Peyer's patch (tissue), 4 donors: ENCODE results near the gene COL28A1. TPM values are rescaled to one million over a fixed set of nuclear protein-coding genes. Genes with fewer than 3 reads are reported as not detected.
"Not testable (repeated sequence)": the region's sequence is repeated elsewhere in the genome, so short reads cannot be mapped to it uniquely, and the experiment has no call there.

Experiments
- DNase-seq, 3 donors: peaks; one replicate each; pipeline ENCODE4 v3.0.0-alpha.2; 2017 to 2019
- H3K27ac ChIP-seq, 4 donors: fragments of 200-600 bp; sonication (generic); one replicate each; pipeline ENCODE4 v1.5.1; 2016 to 2019
- H3K27me3 ChIP-seq, 2 donors: fragments of 200-600 bp; sonication (generic); one replicate each; pipeline ENCODE4 v1.5.1; 2019
- H3K36me3 ChIP-seq, 3 donors: fragments of 200-600 bp; sonication (generic); one replicate each; pipeline ENCODE4 v1.5.1; 2016 to 2019
- H3K4me1 ChIP-seq, 4 donors: fragments of 200-600 bp; sonication (generic); one replicate each; pipeline ENCODE4 v1.5.1; 2016 to 2019
- H3K4me3 ChIP-seq, 4 donors: fragments of 200-600 bp; sonication (generic); 1 replicate in 3 of 4; 2 replicates in 1 of 4; pipeline ENCODE4 v1.5.1; 2016 to 2019; ENCODE audit warnings: mild to moderate bottlenecking in 1 of 4
- H3K9me3 ChIP-seq, 4 donors: fragments of 200-600 bp; sonication (generic); one replicate each; pipeline ENCODE4 v1.5.1; 2016 to 2019; ENCODE audit warnings: mild to moderate bottlenecking in 1 of 4
- CTCF ChIP-seq, 6 experiments: fragments of 450-650 bp in 4 of 6; fragments of 200-600 bp in 2 of 6; sonication (generic) in 1 of 6; IDR thresholded peaks; one replicate each; pipeline ENCODE4 v1.5.1; 2017 to 2019; ENCODE audit warnings: antibody characterized with exemption in 6 of 6, mild to moderate bottlenecking in 3 of 6, moderate library complexity in 1 of 6
- POLR2A ChIP-seq, 2 donors: fragments of 450-650 bp; IDR thresholded peaks; one replicate each; pipeline ENCODE4 v1.5.1; 2017; ENCODE audit warnings: antibody characterized with exemption in 2 of 2, mild to moderate bottlenecking in 2 of 2, moderate library complexity in 2 of 2
- total RNA-seq, 4 donors: library from RNA; depleted of rRNA; stranded (reverse); fragments of >200 nt; gene quantifications; one replicate each; pipeline ENCODE4 v1.1.0, GENCODE V29; 2016

The COL28A1 gene
- total RNA-seq, 4 donors from 2014 or later = 1.4 to 5.8 (median 1.9) TPM

- H3K27ac ChIP-seq = no peak overlapping the region
These were observed 139.9 kb downstream of the COL28A1 start for GRCh38 chr7:7395785-7396184.

GRCh38 chr7:7388164-7388563 lies 147.5 kb downstream of the COL28A1 start:
- H3K36me3 ChIP-seq, DNase-seq, H3K27me3 ChIP-seq, H3K4me1 ChIP-seq, H3K27ac ChIP-seq, H3K9me3 ChIP-seq, H3K4me3 ChIP-seq: not testable (repeated sequence)

More at GRCh38 chr7:7395785-7396184, 139.9 kb downstream of the COL28A1 start:
- TF ChIP-seq CTCF (IDR thresholded peaks at IDR 0.05) (no peak), POLR2A (IDR thresholded peaks at IDR 0.05) (no peak)
- no peak for DNase-seq
- no peak overlapping the region for H3K4me3 ChIP-seq
- H3K9me3 ChIP-seq = no peaks in the 10 kb centered on the region
- H3K27me3 ChIP-seq = no peaks in the 10 kb centered on the region
- no peaks in the 10 kb centered on the region for H3K4me1 ChIP-seq
- H3K36me3 ChIP-seq = no peaks in the 10 kb centered on the region

GRCh38 chr7:7385421-7385820 lies 150.3 kb downstream of the COL28A1 start:
- Histone ChIP-seq H3K27ac (no peak overlapping the region), H3K4me3 (no peak overlapping the region), H3K4me1 (no peaks in the 10 kb centered on the region), H3K27me3 (no peaks in the 10 kb centered on the region), H3K36me3 (no peaks in the 10 kb centered on the region), H3K9me3 (peaks cover 0 to 5% (median 0%) of the 10 kb centered on the region in 4 donors)
- TF ChIP-seq CTCF (IDR thresholded peaks at IDR 0.05) = no peak
- no peak for TF ChIP-seq POLR2A (IDR thresholded peaks at IDR 0.05)
- DNase-seq = no peak

GRCh38 chr7:7384228-7384627 lies 151.4 kb downstream of the COL28A1 start:
- Histone ChIP-seq H3K27me3 (no peaks in the 10 kb centered on the region), H3K9me3 (peaks cover 0 to 5% (median 0%) of the 10 kb centered on the region in 4 donors), H3K4me3 (no peak overlapping the region), H3K36me3 (no peaks in the 10 kb centered on the region), H3K27ac (no peak overlapping the region), H3K4me1 (no peaks in the 10 kb centered on the region)
- no peak for TF ChIP-seq POLR2A (IDR thresholded peaks at IDR 0.05)
- no peak for TF ChIP-seq CTCF (IDR thresholded peaks at IDR 0.05)
- no peak for DNase-seq

GRCh38 chr7:7375538-7375937 lies 160.1 kb downstream of the COL28A1 start:
- TF ChIP-seq CTCF (IDR thresholded peaks at IDR 0.05) = no peak
- no peak for TF ChIP-seq POLR2A (IDR thresholded peaks at IDR 0.05)
- H3K27ac ChIP-seq = no peak overlapping the region
- DNase-seq = no peak
- H3K4me1 ChIP-seq = no peaks in the 10 kb centered on the region
- no peaks in the 10 kb centered on the region for H3K27me3 ChIP-seq
- no peaks in the 10 kb centered on the region for H3K9me3 ChIP-seq
- H3K4me3 ChIP-seq = no peak overlapping the region
- no peaks in the 10 kb centered on the region for H3K36me3 ChIP-seq

- H3K9me3 ChIP-seq = no peaks in the 10 kb centered on the region
- H3K27me3 ChIP-seq = no peaks in the 10 kb centered on the region
- no peak overlapping the region for H3K27ac ChIP-seq
- no peak overlapping the region for H3K4me3 ChIP-seq
- H3K4me1 ChIP-seq = no peaks in the 10 kb centered on the region
- no peak for DNase-seq
- TF ChIP-seq POLR2A (IDR thresholded peaks at IDR 0.05) (no peak), CTCF (IDR thresholded peaks at IDR 0.05) (no peak)
- no peaks in the 10 kb centered on the region for H3K36me3 ChIP-seq
These were observed 165.6 kb downstream of the COL28A1 start for GRCh38 chr7:7370076-7370475.
